Inflammatory macrophage treated with lipopolysaccharide for 1 hour (primary cell): ENCODE measurements around the gene OR9A2.

Experiments used
- DNase-seq, 2 donors: peaks; one replicate each; pipeline ENCODE4 v3.0.0-alpha.2; 2020 to 2022

OR9A2 gene, protein sequence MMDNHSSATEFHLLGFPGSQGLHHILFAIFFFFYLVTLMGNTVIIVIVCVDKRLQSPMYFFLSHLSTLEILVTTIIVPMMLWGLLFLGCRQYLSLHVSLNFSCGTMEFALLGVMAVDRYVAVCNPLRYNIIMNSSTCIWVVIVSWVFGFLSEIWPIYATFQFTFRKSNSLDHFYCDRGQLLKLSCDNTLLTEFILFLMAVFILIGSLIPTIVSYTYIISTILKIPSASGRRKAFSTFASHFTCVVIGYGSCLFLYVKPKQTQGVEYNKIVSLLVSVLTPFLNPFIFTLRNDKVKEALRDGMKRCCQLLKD

DNA sequence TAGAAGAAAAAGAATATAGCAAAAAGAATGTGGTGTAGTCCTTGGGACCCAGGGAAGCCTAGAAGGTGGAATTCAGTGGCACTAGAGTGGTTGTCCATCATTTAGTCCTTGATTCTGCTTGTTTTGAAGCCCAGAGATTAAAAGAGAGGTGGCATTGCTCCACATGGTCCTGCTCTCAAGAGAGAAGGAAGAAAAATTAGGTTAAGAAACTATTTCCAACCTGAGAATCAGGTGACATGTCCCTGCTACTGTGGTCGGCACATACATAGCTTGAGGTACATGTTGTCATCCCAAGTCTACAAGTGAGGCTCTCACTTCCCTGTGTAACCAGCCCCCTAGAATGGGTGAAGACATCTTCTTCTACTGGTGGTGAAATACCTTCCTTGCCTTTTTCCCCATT lies at the start of gene OR9A2:
Gene OR9A2 (minus strand): TSS at position 101 of the 400 bp plus-strand sequence. CDS start 0 bp downstream, at position 101.
- no peak for DNase-seq

DNA sequence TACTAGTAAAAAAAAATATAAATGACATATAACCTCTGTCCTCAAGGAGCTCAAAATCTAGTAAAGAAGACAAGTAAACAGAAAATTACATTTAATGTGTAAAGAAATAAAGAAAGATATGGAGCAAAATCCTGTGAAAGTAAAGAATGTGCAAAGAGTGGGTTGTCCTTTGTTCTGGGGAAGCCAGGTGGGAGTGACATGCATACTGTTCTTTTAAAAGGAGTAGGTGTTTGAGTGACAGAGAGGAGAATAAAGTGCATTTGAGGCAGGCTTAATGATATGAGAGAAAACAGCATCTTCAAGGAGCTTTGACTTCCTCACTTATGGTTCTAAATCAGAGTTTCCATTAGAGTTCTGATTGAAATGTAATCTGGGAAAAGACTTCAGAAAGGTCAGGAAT lies 47.2 kb upstream of the OR9A2 start:
- no peak for DNase-seq

DNA sequence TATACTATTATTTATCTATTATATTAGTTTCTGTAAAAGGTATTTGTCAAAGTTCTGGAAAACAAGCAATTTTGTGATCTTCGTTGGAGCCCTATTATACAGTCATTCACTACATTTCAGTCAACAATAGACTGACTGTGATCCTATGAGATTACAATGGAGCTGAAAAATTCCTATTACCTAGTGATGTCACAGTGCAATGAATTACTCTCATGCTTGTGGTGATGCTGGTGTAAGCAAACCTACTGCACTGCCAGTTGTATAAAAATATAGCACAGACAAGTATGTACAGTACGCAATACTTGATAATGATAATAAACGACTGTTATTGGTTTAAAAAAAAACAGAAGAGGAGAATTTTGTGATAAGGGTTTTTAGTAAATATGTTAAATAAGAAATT lies 46.6 kb upstream of the OR9A2 start:
- DNase-seq, result no peak

DNA sequence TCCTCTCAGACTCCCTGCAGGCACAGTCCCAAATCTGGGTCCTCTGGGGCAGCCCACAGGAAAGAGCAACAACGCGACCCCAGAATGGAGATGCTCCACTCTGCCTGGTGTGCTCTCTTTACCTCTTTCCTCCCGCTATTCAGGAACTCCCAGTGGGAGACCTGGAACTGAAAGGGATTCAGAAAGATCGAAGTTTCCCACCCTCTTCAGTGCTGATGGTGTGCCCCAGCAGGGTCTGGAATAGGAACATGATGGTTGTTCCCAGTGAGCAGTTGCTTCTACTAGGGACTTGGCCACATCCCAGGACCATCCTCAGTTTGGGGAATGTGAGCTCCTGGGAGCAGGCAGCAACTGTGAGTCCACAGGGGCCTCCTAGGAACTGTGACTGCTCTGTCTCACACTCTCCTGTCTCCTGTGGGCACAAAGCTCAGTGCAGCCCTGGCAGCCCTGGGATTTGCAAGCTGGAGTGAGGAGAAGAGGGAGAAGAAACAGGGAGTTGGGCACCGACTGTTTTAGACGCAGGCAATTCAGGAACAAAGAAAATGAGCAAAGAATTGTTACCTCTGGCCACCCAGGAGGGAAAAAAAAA lies 43.1 kb upstream of the OR9A2 start:
- DNase-seq, result no peak

DNA sequence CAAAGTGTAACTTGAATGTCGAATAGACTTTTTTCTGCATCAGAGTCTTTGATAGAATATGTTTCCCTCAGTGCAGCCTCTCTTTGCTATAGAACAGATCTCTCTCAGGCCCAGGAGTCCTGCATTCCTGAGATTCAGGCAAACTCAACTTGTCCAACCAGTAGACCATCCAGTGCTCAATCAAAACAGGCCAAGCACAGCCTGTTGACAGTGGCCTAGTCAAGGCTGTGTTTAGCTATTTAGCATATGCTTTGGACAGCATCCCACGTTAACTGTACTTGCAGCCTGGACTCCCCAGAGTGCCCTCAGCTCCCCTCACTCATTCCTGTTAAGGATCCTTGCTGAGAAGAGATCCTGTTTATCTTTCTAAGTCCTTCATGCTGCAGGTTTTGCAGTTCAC lies 41.5 kb upstream of the OR9A2 start:
- DNase-seq, result no peak

DNA sequence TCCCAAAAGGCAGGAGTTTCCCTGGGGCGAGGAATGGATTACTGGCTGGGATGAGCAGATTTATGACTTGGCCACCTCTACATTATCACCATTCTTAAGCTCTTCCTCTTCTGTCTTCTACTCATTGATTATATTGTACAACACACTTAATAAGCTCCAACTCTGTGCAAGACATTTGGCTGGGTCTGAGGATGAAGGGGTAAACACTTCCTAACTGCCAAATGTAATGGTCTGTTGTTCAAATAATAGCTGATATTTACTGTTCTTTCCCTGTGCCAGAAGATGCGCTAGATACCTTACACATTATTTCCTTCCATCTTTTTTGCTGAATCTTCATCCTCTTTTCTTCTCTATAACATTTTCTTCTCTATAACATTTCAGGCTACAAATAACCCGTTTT lies 36.8 kb upstream of the OR9A2 start:
- DNase-seq, result no peak

DNA sequence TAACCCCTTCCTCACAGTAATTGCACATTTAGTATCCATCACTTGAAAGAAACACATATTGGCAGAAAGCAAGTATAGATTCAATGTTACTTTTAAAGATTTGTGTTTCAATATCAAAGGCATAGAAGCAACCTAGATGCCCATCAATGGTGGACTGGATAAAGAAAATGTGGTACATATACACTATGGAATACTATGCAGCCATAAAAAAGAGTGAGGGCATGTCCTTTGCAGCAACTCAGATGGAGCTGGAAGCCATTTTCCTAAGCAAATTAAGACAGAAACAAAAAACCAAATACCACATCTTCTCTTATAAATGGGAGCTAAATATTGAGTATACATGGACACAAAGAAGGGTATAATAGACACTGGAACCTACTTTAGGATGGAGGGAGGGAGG lies 28.8 kb upstream of the OR9A2 start:
- no peak for DNase-seq

DNA sequence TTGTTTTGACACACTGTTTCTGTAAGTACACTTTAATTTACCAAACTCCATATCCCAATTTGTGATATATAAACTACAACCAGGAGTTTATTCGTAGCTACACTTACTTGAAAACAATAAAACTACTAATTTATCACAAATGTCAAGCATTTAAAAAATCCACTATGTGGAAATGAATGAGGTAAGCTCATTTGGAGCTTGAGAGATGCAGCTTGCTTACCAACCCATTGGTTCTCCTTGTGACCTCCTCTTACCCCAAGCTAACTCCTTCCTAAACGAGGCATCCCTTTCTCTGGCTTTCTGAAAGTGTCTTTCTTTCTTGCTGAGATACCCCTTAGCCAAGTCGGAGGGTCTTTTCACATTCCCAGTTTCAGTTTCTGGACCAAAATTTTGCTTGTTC lies 27.7 kb upstream of the OR9A2 start:
- DNase-seq, result no peak

DNA sequence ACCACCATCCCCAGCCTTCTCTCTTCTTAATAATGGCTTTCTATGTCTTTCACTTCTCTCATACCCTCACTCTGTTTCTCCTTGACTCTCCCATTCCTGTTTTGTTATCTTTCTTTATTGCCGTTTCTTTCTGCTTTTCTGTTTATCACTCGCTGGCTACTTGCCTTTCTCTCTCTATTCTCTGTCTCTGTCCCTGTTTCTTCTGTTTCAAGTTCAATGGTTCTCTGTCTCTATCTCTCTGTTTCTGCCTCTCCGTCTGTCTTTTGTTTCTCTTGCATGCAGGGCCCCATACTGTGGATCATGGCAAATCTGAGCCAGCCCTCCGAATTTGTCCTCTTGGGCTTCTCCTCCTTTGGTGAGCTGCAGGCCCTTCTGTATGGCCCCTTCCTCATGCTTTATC lies 25.1 kb upstream of the OR9A2 start, which contains the start of gene OR6V1:
Gene OR6V1 (plus strand): TSS at position 301 of the 400 bp plus-strand sequence. CDS start 0 bp downstream, at position 301.
- DNase-seq, result no peak

DNA sequence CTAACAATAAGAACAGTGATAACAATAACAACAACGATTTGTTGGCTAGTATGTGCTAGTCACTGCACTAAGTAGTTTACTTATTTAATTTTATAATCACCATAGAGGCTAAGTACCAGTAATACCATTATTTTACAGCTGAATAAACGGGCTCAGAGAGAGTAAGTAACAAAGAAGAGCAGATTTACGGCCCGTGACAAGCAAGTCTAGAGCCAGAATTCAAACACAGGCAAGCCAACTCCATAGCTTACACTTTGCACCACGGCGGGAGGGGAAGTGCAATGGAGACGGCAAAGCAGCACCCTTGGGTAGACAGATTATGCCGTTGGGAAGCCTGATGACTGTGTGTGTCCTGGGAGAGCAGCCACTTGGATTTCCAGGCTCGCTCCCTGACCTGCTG lies 24.0 kb upstream of the OR9A2 start:
- DNase-seq, result no peak

DNA sequence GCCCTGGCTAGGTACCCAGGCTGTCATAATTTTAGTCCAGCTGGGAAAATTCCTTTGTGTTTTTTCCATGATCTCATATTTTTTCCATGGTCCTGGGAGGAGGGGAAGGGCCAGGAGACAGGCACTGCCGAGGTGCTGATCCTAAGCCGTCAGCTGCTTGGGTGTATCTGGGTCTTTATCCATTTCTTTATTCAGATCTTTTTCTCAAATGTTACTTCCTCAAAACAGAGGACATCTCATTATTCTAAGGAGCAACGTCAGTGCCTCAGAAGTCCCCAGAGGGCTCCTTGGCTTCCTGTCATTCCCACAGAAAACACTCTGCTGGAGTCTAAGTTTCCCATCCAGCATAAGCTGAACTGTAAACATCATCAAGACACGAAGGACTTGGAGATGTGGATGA lies 22.4 kb upstream of the OR9A2 start:
- peak; percentile 14 to 28 for DNase-seq

DNA sequence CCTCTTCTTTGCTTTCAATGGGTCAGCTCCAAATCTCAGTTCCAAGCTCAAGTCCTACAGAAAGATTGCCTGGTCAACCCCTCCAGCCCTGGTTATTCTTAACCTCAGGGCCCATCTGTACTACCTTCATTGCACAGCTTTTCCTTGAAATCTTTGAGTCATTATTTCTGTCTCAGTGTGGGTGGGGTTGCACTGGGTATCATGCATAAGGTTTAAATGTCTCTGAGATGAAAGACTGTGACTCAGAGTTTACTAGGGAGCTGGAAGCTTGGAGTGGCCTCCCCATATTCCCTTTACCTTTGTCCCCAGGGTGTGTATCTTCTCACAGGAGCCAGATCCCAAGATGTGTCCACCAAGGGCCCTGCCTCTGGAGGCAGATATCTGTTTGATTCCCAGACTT lies 21.9 kb upstream of the OR9A2 start:
- DNase-seq, result peak; percentile 12 to 48

DNA sequence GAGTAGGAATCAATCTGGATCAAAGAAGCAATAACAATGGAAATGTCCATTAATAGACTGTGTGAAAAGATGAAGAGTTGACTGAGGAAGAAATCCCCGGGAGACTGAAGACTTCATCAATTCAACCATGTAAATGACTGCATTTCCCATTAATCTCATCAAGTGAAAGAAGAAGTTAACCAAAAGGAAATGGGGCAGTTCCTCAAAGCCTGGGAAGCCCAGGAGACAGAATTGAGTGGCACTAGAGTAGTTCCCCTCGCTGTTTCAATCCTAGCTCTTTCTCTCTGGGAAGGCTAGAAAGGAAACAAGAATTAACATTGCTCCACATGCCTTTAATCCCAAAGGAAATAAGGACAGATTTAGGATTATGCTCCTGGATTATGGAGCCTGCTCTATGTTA lies 20.4 kb upstream of the OR9A2 start:
- peak; percentile 76 for DNase-seq

DNA sequence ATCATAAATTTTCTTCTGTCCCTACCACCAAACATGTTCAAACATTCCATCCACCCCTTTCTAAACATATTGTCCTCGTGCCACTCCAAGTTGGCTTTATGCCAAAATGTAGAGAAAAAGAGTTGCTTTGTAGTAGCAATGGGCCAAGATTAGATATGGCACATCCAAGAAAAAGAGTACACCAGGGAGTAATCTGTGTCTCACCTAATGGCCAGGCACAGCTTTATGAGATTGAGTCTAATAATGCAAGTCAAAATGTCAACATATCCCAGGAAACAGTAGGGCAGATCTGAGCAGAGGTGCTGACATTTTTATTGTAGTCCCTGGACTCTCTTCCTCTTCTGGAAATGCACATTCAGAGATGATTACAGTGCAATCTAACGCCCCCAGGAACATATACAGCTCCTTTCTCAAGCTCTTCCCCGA lies 19.5 kb upstream of the OR9A2 start:
- DNase-seq, result peak; percentile 31 to 48

DNA sequence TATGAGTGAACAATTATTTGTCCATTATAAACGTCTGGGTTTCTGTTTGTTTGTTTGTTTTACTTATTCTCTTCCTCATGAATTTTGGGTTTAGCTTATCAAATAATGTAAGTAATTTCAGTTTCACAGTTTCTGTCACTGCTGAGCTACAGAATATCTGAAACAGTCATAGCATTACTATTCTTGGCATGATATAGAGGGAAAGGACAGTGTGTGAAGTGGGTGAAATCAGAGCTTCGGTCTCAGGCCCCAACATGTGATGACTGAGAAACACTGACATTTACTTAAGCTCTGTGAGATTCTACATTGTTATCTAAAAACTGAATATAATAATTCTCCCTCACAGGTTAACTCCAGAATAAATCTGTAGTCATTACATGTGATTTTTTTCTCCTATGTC lies 16.5 kb upstream of the OR9A2 start:
- no peak for DNase-seq

DNA sequence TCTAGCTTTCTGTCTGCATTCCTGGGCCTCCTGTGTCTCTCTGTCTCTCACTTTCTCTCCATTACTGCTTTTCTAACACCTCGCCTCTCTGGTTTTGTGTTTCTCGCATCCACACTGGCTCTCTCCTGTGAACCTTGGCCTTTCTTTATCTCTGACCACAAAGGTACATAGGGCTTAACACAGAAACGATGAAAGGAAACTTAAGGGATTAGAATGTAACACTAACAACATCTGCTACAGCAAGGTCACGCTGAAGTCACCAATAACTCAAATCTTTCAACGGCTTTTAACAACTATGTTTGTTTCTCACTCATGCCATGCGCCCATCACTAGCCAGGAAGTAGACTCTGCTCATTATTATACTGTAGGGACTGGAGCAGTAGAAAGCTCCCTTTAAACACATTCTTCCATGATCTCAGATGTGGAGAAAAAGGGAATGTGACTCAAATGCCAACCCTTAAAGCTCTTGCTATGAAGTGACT lies 15.9 kb upstream of the OR9A2 start:
- no peak for DNase-seq

DNA sequence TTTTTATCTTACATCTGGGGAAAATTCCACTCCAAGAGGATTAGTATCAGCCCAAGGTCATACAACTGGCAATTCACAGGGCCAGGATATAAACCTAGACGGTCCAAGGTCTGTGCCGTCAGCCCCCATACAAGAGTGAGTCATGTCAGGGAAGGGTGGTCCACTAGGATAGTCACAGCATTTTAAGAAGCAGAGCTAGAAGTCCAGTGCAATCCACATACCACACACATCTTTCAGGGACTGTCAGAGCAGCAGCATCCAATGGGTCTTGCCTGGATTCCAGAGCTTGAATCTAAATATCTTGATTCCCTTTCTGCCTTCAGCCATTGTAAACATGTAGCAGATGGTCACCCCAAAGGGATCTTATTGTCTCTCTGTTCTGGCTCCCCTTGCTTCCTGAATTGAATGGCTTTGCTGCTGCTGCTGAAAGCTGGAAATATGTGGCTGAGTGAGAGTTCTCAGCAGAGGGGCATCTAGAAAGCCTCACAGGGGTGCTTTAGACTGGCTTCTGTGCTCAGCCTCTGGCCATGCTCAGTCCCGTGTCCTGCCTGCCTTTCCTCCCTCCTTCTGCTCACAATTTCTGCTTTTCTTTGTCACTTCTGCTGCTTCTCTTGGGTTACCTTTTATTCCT lies 15.3 kb upstream of the OR9A2 start:
- DNase-seq, result no peak

DNA sequence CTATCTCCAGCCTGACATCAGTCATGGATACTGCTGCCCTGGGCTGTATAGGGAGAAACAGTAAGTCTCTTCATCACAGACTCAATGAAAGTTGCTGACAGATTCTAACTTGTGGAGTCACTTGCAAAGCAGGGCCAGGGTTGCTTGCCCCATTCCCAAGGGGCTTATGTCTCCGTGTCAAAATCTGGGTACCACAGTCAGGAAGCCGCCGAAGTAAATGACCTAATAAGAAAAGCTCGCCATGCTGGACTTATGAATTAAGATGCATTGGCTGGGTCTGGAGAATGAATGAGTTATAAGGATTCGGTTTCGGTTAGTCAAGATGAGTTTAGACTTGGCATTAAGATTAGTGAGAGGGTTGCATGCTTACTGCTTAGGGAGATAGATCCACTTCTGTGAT lies 14.4 kb upstream of the OR9A2 start:
- no peak for DNase-seq

DNA sequence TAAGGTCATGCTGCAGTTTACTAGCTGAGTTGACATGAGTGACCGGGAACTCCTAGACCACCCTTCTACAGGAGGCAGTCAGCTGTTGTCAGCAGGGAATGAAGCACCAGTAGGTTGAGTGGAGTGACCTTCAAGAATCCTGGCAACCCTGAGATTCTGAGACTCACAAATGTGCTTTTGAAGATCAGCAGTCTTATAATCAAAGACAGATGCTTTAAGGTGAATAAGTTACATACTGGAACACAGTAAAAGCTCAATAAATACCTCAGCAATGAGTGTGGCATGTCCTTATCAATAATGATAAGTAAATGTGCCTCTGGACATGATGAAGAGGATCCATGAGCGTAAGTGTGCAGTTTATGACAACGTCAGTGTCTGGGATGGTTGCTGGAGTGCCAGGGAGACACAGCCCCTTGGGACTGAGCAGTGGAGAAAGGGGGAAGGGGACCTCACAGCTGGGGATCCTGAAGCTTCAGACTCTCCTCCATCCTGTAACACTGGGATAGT lies 13.3 kb upstream of the OR9A2 start:
- DNase-seq, result no peak

DNA sequence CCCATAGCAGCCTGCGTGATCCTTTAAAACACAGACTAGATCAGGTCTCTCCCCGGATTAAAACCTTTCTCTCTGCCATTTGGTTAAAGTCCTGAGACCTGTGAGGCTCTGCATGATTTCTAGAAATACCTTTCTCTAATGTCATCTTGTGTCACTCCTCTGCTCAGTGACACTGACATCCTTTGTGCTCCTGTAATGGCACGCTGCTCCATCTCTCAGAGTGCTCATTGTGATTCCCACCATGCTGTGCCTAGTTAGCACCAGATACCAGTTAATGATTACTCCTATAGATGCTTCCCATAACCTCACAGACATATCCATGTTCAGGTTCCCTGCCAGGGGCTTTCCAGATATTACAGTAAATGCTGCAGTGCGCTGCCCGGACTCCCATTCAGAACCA lies 11.7 kb upstream of the OR9A2 start:
- DNase-seq, result no peak

DNA sequence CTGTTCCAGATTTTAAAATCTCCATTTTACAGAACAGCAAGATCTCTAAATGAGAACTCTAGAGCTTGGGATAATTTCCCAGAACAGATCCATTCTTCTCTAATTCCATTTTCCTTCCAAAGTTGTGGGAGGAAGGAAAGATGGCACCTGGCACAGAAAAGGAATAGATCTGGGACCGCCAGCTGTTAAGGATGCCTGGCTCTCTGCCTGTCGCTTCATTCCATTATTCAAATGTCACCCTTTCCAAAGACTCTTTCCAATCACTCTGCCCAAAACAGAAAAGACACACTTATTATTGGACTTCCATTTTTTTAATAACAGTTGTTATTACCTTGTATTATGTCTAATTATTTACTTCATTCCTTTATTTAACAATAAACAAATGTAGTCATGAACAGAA lies 751 bp upstream of the OR9A2 start:
- DNase-seq, result no peak

DNA sequence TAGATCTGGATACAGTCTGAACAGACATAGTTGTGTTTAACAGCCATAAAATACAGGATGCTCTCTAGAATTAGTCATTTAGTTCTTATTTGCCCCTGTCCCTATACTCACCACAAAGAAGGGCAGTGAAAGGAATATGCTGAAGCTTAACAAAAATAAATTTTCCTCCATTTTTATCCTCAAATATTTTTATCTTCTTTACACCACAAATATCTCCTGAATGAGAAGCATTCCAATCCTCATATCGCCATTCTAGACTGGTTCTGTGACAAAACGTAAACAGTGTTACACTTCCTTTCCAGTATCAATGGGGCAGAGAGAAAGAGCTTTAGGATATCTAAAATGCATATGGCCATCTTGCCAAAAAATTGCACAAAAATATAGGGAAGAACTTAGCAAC lies 1.6 kb downstream of the OR9A2 start:
- no peak for DNase-seq

DNA sequence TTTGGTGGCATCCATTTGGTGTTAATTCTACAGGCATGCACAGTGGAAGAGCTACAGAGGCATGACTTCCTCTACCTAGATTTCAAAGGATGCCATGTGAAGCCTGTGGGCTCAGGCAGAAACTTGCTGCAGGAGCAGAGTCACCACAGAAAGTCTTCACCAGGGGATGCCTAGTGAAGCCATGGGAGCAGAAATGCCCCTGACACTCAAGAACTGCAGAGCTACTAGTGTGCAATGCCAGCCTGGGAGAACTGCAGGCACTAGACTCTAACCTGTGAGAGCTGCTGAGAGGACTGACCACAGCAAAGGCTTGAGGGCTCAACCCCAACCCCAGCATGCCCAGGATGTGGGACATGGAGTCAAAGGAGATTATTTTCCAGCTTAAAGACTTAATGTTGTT lies 3.9 kb downstream of the OR9A2 start:
- DNase-seq, result no peak

DNA sequence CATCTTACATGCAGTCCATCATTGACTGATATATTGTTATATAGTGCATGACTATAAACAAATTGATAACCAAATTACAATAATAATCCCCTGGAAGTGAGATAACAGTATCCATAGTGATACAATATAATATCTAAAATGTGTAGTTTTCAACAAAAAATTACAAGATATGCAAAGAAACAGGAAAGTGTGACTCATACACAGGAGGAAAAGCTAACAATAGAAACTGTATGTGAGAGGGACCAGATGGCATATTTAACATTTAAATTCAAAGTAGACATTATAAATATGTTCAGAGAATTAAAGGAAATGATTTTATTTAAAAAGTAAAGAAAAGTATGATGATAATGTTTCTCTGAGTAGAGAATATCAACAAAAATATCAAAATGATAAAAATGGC lies 8.0 kb downstream of the OR9A2 start:
- DNase-seq, result no peak
